SK-N-SH treated with all-trans-retinoic acid at 6 μM for 48 hours (cell line): Measurements from ENCODE around the gene ATP8A2.

Source experiments
- ARNTL ChIP-seq: fragments of 450-650 bp; formaldehyde crosslinking; IDR thresholded peaks from 2 replicates; pipeline ENCODE4 v1.5.0; 2020; ENCODE audit warnings: low read depth, mild to moderate bottlenecking, moderate library complexity, borderline replicate concordance
- RARB ChIP-seq: fragments of 250-450 bp; sonication (Bioruptor Pico); IDR thresholded peaks from 2 replicates; pipeline ENCODE4 v1.8.0; 2021; ENCODE audit warnings: mild to moderate bottlenecking, moderate library complexity
- ZFP30 ChIP-seq: fragments of 450-650 bp; formaldehyde crosslinking; IDR thresholded peaks from 2 replicates; pipeline ENCODE4 v1.5.0; 2022; ENCODE audit warnings: mild to moderate bottlenecking, moderate library complexity
- TF ChIP-seq, protein P1 (sequence below): fragments of 250-450 bp; sonication (Bioruptor Pico); IDR thresholded peaks from 2 replicates; pipeline ENCODE4 v1.5.1; 2021; ENCODE audit warnings: mild to moderate bottlenecking, moderate library complexity
- TF ChIP-seq, protein P2 (sequence below): fragments of 250-450 bp; sonication (Bioruptor Pico); IDR thresholded peaks from 2 replicates; pipeline ENCODE4 v1.8.0; 2020; ENCODE audit warnings: mild to moderate bottlenecking, moderate library complexity, borderline replicate concordance
- TF ChIP-seq, protein P3 (sequence below): fragments of 250-450 bp; sonication (Bioruptor Pico); IDR thresholded peaks from 2 replicates; pipeline ENCODE4 v1.8.0; 2021; ENCODE audit warnings: low read depth, mild to moderate bottlenecking, moderate library complexity, borderline replicate concordance

GRCh38 chr13:25816239-25816638 lies 444.5 kb downstream of the ATP8A2 start:
- TF ChIP-seq, protein P1, sequence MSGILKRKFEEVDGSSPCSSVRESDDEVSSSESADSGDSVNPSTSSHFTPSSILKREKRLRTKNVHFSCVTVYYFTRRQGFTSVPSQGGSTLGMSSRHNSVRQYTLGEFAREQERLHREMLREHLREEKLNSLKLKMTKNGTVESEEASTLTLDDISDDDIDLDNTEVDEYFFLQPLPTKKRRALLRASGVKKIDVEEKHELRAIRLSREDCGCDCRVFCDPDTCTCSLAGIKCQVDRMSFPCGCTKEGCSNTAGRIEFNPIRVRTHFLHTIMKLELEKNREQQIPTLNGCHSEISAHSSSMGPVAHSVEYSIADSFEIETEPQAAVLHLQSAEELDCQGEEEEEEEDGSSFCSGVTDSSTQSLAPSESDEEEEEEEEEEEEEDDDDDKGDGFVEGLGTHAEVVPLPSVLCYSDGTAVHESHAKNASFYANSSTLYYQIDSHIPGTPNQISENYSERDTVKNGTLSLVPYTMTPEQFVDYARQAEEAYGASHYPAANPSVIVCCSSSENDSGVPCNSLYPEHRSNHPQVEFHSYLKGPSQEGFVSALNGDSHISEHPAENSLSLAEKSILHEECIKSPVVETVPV (CRISPR knock-in tag), result no peak
- TF ChIP-seq RARB (no peak), ARNTL (no peak), ZFP30 (CRISPR knock-in tag) (no peak)
- TF ChIP-seq, protein P2, sequence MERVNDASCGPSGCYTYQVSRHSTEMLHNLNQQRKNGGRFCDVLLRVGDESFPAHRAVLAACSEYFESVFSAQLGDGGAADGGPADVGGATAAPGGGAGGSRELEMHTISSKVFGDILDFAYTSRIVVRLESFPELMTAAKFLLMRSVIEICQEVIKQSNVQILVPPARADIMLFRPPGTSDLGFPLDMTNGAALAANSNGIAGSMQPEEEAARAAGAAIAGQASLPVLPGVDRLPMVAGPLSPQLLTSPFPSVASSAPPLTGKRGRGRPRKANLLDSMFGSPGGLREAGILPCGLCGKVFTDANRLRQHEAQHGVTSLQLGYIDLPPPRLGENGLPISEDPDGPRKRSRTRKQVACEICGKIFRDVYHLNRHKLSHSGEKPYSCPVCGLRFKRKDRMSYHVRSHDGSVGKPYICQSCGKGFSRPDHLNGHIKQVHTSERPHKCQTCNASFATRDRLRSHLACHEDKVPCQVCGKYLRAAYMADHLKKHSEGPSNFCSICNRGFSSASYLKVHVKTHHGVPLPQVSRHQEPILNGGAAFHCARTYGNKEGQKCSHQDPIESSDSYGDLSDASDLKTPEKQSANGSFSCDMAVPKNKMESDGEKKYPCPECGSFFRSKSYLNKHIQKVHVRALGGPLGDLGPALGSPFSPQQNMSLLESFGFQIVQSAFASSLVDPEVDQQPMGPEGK, result no peak
- TF ChIP-seq, protein P3, sequence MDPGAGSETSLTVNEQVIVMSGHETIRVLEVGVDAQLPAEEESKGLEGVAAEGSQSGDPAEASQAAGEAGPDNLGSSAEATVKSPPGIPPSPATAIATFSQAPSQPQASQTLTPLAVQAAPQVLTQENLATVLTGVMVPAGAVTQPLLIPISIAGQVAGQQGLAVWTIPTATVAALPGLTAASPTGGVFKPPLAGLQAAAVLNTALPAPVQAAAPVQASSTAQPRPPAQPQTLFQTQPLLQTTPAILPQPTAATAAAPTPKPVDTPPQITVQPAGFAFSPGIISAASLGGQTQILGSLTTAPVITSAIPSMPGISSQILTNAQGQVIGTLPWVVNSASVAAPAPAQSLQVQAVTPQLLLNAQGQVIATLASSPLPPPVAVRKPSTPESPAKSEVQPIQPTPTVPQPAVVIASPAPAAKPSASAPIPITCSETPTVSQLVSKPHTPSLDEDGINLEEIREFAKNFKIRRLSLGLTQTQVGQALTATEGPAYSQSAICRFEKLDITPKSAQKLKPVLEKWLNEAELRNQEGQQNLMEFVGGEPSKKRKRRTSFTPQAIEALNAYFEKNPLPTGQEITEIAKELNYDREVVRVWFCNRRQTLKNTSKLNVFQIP (CRISPR knock-in tag), result no peak
